HG02973 (cell line): ENCODE results near the gene ODF2.

Experiments used
- ATAC-seq: cut with Tn5 transposase; IDR thresholded peaks from one replicate; pipeline ENCODE4 v1.9.1; 2021; ENCODE audit warnings: moderate library complexity; ENCODE audit not compliant: unreplicated experiment

Gene ODF2

DNA sequence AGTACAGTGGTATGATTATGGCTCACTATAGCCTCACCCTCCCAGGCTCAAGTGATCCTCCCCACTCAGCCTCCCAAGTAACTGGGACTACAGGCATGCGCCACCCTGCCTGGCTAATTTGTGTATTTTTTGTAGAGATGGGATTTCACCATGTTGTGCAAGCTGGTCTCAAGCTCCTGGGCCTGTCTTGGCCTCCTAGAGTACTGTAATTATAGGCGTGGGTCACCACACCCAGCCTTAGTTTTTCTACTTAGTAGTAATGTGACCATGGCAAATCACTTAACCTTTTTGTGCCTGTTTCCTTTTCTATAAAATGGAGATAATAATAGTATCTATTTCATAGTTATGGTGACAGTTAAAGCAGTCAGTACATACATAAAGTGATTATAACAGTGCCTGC is 70.9 kb downstream of the ODF2 start:
- ATAC-seq, result no peak

DNA sequence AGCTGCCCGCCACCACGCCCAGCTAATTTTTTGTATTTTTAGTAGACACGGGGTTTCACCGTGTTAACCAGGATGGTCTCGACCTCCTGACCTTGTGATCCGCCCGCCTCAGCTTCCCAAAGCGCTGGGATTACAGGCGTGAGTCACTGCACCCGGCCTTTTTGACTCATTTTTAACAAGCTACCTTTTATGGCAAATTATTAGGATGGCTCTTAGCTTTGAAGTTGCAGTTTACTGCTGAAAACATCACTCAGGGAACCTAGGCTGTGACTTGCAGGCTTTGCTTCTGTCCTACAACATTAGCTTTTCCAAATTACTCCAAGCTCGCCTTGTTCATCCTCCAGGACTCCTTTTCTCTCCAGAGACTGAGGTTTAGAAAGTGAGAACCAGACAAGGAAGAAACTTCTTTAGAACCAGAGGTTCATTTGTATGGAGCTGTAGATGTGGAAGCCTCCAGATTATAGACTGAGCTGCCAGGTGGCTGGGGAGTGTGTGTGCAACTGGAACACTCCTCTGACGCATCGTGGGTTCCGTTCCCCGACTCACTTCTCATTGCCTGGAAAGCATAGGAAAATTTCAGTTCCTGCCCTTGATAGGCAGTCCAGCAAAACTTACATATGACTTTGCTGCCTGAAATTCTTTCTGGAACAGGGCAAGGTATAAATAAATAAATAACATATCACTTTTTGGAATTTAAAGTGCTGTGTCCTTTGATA is 72.8 kb downstream of the ODF2 start:
- no peak for ATAC-seq

DNA sequence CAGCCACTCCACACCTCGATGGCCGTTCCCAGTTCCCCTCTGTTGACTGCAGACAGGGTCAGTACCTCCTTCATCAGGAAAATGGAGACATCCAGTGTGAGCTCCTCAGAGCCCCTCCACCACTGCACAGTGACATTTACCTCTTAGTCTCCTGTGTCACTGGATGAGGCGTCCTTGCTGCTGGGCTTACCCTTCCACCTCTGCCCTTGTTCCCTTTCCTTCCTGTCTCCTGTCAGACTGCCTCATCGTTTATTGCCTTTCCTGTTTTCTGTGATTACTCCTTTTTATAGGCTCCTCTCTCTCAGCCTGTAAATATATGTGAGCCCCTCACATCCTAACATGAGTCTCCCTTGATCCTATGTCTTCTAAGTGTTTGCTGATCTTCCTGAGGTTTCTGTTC is 73.4 kb downstream of the ODF2 start:
- ATAC-seq, result no peak

DNA sequence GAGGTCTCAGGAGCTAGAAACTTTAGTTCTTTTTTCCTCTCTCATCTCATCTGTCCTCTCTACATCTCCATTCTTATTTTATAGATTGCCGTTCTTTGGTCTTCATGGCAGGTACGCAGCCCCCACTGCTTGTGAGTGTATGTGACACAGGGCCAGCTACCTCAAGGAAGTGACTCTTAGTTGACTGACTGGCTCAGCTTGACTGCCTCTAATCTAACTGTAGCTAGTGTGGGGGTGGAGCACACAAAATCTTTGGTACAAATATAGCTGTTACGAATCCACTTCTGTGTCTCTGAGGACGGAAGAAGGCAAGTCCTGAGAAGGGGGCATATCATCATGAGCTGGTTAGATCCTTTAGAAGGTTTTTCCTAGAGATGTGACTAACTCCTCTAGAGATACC is 76.8 kb downstream of the ODF2 start:
- ATAC-seq, result no peak

DNA sequence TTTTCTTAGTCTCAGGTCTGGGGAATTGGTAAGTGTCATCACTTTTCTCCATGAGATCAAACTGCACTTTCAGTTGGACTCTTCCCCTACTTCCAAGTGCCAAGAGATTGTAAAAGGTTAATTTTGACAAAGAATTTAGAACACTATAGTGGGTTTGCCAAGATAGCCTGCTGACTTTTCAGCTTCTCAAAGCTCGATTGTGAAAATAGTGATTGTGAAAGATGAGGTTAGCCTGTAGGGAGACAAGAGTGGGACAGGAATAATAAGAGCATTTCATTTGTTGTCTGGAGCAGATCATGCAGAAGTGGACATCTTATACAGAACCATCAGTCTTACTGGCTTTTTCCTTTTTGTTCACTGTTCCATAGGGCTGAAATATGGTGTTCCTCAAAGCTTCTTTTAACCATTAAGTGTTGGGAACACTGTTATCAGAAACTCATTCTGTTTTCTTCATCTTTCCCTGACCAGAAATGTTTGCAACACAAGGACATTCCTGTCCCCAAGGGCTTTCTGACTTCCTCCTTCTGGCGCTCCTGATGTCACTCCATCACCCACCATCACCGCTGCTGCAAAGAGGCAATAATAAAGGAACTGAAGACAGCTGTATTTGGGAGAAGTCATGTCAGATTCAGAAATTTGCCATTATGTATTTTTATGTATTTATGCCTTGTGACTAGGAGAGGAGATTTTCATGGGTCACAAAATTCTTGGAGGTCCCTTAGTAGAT is 85.0 kb downstream of the ODF2 start:
- no peak for ATAC-seq

DNA sequence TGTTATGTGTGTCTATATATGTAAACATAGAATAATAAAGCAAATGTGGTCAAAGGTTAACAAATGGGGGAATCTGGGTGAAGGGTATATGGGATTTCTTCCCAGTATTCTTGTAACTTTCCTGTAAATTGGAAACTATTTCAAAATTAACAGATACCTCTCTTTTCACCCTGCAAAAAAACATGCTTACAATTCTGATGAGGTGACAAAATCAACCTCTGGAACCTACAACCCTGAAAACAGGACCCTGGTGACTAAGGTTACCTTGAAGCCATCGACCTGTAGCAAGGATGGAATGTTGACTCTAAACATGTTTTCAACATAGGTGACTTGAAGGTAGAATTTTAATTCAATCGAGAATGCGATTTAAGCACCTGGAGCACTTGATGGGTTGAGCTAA is 90.7 kb downstream of the ODF2 start:
- no peak for ATAC-seq

DNA sequence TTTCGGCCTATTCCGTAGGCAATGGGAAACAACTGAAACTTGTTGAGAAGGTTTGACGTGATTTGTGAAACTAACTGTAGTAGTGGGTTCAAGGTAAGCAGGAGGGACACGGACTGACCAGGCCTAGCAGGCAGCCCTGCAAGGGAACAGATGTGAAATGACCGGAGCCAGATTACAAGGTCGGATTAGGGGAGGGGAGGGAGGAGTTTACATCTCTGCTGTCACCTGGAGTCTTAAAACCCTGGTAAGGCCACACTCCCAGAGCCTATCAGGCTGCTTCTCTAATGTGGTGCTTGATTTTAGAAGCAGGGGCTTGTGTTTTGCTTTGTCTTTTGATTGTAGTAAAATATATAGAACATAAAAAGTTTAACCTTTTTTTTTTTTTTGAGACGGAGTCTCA is 93.1 kb downstream of the ODF2 start:
- no peak for ATAC-seq

DNA sequence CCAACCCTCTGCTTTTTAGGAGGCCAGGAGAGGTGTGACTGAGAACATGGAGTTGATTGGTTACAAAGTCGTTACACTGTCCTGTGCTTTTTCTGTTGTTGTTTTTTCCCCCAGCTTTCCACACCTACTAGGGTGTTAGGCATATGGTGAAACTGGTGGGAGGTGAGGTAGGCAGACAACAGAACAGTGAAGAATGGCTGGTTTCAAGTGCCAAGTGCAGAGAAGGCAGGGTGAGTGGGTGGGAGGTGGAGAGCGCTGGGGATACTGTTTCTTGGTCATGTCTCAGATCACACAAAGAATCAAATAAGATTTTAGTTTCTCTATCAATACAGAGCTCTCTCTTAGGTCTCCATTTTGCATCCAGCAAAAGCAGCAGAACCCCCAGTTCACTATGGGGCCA is 94.4 kb downstream of the ODF2 start:
- ATAC-seq, result no peak
